PC-9 (cell line): ENCODE measurements around the gene HSD17B14.

ENCODE experiments used
- CTCF ChIP-seq: fragments of 200-600 bp; sonication (generic); conservative IDR thresholded peaks from 2 replicates; pipeline ENCODE4 v1.6.1; 2017; ENCODE audit warnings: mixed run types, antibody characterized with exemption, mild to moderate bottlenecking, moderate library complexity
- EZH2 ChIP-seq: fragments of 200-600 bp; sonication (generic); IDR thresholded peaks from 2 replicates; pipeline ENCODE4 v1.8.0; 2017; ENCODE audit warnings: antibody characterized with exemption, low read depth

GRCh38 chr19:48845384-48845783 lies 9.1 kb upstream of the HSD17B14 start:
- TF ChIP-seq CTCF (no peak), EZH2 (no peak)
